ENCODE results near the gene ISX.

DNA sequence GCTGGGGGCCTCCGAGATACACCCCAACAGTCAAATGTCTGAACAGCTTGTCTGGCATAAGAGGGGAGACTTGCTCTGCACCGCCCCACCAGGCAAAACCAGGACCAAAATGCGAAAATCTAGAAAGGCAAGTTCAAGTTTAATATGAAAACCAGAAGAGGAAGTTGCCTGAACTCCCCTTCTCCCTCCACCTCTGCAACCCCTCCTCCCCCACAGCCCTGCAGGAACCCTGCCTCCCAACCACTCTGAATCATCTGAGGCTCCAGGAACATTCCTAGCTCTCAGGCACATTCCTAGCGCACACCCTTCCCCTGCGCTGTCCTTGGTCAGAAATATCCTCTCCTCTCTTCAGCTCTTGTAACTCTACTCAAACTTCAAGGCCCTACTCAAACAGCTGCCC is 36.7 kb downstream of the ISX start:
- no peak for TF ChIP-seq HNF4G (IDR thresholded peaks at IDR 0.05; ENCODE audit: borderline replicate concordance, low read depth, low read length)
- no peak for TF ChIP-seq HNF4G (CRISPR knock-in tag; IDR thresholded peaks at IDR 0.05; ENCODE audit: borderline replicate concordance, low read depth)
- no peak for TF ChIP-seq JUND (CRISPR knock-in tag; IDR thresholded peaks at IDR 0.05)
- no peak for TF ChIP-seq SP5 (CRISPR knock-in tag; IDR thresholded peaks at IDR 0.05; ENCODE audit: borderline replicate concordance, low read depth)
- TF ChIP-seq, protein P1, sequence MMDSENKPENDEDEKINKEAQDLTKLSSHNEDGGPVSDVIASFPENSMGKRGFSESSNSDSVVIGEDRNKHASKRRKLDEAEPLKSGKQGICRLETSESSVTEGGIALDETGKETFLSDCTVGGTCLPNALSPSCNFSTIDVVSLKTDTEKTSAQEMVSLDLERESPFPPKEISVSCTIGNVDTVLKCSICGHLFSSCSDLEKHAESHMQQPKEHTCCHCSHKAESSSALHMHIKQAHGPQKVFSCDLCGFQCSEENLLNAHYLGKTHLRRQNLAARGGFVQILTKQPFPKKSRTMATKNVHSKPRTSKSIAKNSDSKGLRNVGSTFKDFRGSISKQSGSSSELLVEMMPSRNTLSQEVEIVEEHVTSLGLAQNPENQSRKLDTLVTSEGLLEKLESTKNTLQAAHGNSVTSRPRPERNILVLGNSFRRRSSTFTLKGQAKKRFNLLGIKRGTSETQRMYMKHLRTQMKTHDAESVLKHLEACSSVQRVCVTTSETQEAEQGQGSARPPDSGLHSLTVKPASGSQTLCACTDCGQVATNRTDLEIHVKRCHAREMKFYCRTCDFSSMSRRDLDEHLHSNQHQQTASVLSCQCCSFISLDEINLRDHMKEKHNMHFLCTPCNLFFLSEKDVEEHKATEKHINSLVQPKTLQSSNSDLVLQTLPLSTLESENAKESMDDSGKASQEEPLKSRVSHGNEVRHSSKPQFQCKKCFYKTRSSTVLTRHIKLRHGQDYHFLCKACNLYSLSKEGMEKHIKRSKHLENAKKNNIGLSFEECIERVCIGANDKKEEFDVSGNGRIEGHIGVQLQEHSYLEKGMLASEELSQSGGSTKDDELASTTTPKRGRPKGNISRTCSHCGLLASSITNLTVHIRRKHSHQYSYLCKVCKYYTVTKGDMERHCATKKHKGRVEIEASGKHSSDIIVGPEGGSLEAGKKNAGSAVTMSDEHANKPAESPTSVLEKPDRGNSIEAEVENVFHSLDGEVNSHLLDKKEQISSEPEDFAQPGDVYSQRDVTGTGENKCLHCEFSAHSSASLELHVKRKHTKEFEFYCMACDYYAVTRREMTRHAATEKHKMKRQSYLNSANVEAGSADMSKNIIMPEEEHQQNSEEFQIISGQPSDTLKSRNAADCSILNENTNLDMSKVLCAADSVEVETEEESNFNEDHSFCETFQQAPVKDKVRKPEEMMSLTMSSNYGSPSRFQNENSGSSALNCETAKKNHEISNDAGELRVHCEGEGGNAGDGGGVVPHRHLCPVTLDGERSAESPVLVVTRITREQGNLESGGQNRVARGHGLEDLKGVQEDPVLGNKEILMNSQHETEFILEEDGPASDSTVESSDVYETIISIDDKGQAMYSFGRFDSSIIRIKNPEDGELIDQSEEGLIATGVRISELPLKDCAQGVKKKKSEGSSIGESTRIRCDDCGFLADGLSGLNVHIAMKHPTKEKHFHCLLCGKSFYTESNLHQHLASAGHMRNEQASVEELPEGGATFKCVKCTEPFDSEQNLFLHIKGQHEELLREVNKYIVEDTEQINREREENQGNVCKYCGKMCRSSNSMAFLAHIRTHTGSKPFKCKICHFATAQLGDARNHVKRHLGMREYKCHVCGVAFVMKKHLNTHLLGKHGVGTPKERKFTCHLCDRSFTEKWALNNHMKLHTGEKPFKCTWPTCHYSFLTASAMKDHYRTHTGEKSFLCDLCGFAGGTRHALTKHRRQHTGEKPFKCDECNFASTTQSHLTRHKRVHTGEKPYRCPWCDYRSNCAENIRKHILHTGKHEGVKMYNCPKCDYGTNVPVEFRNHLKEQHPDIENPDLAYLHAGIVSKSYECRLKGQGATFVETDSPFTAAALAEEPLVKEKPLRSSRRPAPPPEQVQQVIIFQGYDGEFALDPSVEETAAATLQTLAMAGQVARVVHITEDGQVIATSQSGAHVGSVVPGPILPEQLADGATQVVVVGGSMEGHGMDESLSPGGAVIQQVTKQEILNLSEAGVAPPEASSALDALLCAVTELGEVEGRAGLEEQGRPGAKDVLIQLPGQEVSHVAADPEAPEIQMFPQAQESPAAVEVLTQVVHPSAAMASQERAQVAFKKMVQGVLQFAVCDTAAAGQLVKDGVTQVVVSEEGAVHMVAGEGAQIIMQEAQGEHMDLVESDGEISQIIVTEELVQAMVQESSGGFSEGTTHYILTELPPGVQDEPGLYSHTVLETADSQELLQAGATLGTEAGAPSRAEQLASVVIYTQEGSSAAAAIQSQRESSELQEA (CRISPR knock-in tag; IDR thresholded peaks at IDR 0.05; ENCODE audit: not compliant biosample characterization), result no peak
- no peak for TF ChIP-seq MYC (CRISPR knock-in tag; IDR thresholded peaks at IDR 0.05; ENCODE audit: borderline replicate concordance)
- no peak for TF ChIP-seq NR2C2 (CRISPR knock-in tag; IDR thresholded peaks at IDR 0.05; ENCODE audit: borderline replicate concordance)
- TF ChIP-seq, protein P2, sequence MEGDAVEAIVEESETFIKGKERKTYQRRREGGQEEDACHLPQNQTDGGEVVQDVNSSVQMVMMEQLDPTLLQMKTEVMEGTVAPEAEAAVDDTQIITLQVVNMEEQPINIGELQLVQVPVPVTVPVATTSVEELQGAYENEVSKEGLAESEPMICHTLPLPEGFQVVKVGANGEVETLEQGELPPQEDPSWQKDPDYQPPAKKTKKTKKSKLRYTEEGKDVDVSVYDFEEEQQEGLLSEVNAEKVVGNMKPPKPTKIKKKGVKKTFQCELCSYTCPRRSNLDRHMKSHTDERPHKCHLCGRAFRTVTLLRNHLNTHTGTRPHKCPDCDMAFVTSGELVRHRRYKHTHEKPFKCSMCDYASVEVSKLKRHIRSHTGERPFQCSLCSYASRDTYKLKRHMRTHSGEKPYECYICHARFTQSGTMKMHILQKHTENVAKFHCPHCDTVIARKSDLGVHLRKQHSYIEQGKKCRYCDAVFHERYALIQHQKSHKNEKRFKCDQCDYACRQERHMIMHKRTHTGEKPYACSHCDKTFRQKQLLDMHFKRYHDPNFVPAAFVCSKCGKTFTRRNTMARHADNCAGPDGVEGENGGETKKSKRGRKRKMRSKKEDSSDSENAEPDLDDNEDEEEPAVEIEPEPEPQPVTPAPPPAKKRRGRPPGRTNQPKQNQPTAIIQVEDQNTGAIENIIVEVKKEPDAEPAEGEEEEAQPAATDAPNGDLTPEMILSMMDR (CRISPR knock-in tag; IDR thresholded peaks at IDR 0.05), result no peak
- no peak for TF ChIP-seq ZBTB21 (CRISPR knock-in tag; IDR thresholded peaks at IDR 0.05)
- no peak for TF ChIP-seq ZNF550 (CRISPR knock-in tag; IDR thresholded peaks at IDR 0.05; ENCODE audit: borderline replicate concordance)
- TF ChIP-seq PCBP2 (optimal IDR thresholded peaks at IDR 0.05; ENCODE audit: low read depth, low read length, poor library complexity, severe bottlenecking), result no peak
- TF ChIP-seq FOXM1 (CRISPR knock-in tag; IDR thresholded peaks at IDR 0.05), result no peak
- TF ChIP-seq POLR2G (IDR thresholded peaks at IDR 0.05; ENCODE audit: low read depth, low read length), result no peak
- TF ChIP-seq FOXK2 (IDR thresholded peaks at IDR 0.05), result no peak
